IMR-90 (cell line): ENCODE measurements around the gene NDUFA3. TPM values are rescaled to one million over a fixed set of nuclear protein-coding genes. Genes with fewer than 3 reads are reported as not detected.

Experiments
- ATAC-seq: fragments of 200-7000 bp; cut with Tn5 transposase; 2 replicates; pipeline ENCODE4 v1.9.1; 2020; ENCODE audit warnings: low read depth, mild to moderate bottlenecking, moderate library complexity
- BruUV-seq: library from RNA; stranded (reverse); fragments of 400-500 nt; replicated peaks from 2 replicates; lab custom pipeline; 2021; lab: Mats Ljungman, UMichigan
- CTCF ChIA-PET: fragments of 300-600 bp; formaldehyde crosslinking; extraction: SDS; loops from one replicate; lab custom pipeline; 2021; ENCODE audit warnings: antibody characterized with exemption; lab: Yijun Ruan, JAX
- POLR2A ChIA-PET: fragments of 300-600 bp; sonication (Branson Sonifier 250); formaldehyde crosslinking; loops from one replicate; lab custom pipeline; 2022; ENCODE audit warnings: antibody characterized with exemption; ENCODE audit not compliant: unreplicated experiment; lab: Charles Lee
- DNase-seq: peaks from one replicate; pipeline ENCODE4 v3.0.0; 2013
- H2AFZ ChIP-seq: replicated peaks from 2 replicates; pipeline ENCODE3; 2013; ENCODE audit warnings: low read length, mild to moderate bottlenecking; ENCODE audit not compliant: poor library complexity
- H2AK5ac ChIP-seq: 2 replicates; pipeline ENCODE4 v1.6.1; 2013; ENCODE audit warnings: low read depth, low read length, inconsistent platforms
- H2AK9ac ChIP-seq: replicated peaks from 2 replicates; pipeline ENCODE3; 2013; ENCODE audit warnings: mild to moderate bottlenecking, low read depth, low read length, moderate library complexity; ENCODE audit not compliant: poor library complexity
- H2BK120ac ChIP-seq: 2 replicates; pipeline ENCODE4 v1.6.1; 2013; ENCODE audit warnings: low read depth, low read length, inconsistent platforms
- H2BK15ac ChIP-seq: 3 replicates; pipeline ENCODE4 v1.6.1; 2013; ENCODE audit warnings: low read depth, low read length, inconsistent platforms
- H2BK20ac ChIP-seq: 2 replicates; pipeline ENCODE4 v1.6.1; 2013; ENCODE audit warnings: low read depth, mild to moderate bottlenecking, inconsistent platforms, low read length, moderate library complexity
- H2BK5ac ChIP-seq: 2 replicates; pipeline ENCODE4 v1.6.1; 2013; ENCODE audit warnings: mild to moderate bottlenecking, low read depth, low read length, inconsistent platforms; ENCODE audit not compliant: poor library complexity, severe bottlenecking
- H3K14ac ChIP-seq: replicated peaks from 2 replicates; pipeline ENCODE4 v1.6.1; 2013; ENCODE audit warnings: low read depth, low read length, inconsistent platforms
- H3K18ac ChIP-seq: 2 replicates; pipeline ENCODE4 v1.6.1; 2013; ENCODE audit warnings: low read depth, low read length, control low read depth
- H3K23ac ChIP-seq: 2 replicates; pipeline ENCODE4 v1.6.1; 2013; ENCODE audit warnings: low read depth, low read length, inconsistent platforms
- H3K27ac ChIP-seq: 2 replicates; pipeline ENCODE4 v1.5.1; 2013; ENCODE audit warnings: mild to moderate bottlenecking, control low read depth, low read length; ENCODE audit not compliant: insufficient read depth
- H3K27me3 ChIP-seq: 2 replicates; pipeline ENCODE4 v1.6.1; 2013; ENCODE audit warnings: low read length; ENCODE audit not compliant: control insufficient read depth, insufficient read depth
- H3K36me3 ChIP-seq: 2 replicates; pipeline ENCODE4 v1.6.1; 2013; ENCODE audit warnings: low read length, mixed read lengths; ENCODE audit not compliant: control insufficient read depth, insufficient read depth
- H3K4ac ChIP-seq: 2 replicates; pipeline ENCODE4 v1.6.1; 2013; ENCODE audit warnings: low read depth, low read length, inconsistent platforms
- H3K4me1 ChIP-seq: 2 replicates; pipeline ENCODE4 v1.6.1; 2013; ENCODE audit warnings: low read length, mixed read lengths; ENCODE audit not compliant: control insufficient read depth, insufficient read depth
- H3K4me2 ChIP-seq: 2 replicates; pipeline ENCODE4 v1.6.1; 2013; ENCODE audit warnings: low read depth, mild to moderate bottlenecking, control low read depth, low read length, moderate library complexity
- H3K4me3 ChIP-seq: 2 replicates; pipeline ENCODE4 v1.5.1; 2013; ENCODE audit warnings: low read depth, mild to moderate bottlenecking, control low read depth, low read length, moderate library complexity; ENCODE audit not compliant: insufficient read depth
- H3K56ac ChIP-seq: 2 replicates; pipeline ENCODE4 v1.6.1; 2013; ENCODE audit warnings: low read length, inconsistent platforms; ENCODE audit not compliant: insufficient read depth; ENCODE audit errors: extremely low read depth
- H3K79me1 ChIP-seq, 2 experiments: 2 replicates each; pipeline ENCODE4 v1.6.1; 2013; ENCODE audit warnings: low read length in 2 of 2, inconsistent platforms in 1 of 2, low read depth in 1 of 2
- H3K9ac ChIP-seq: 2 replicates; pipeline ENCODE4 v1.6.1; 2013; ENCODE audit warnings: low read depth, low read length, control low read depth
- H3K9me1 ChIP-seq: 2 replicates; pipeline ENCODE4 v1.6.1; 2013; ENCODE audit warnings: low read length, inconsistent platforms; ENCODE audit not compliant: insufficient read depth
- H3K9me3 ChIP-seq: 2 replicates; pipeline ENCODE4 v1.6.1; 2013; ENCODE audit warnings: low read length; ENCODE audit not compliant: control insufficient read depth, insufficient read depth
- H4K20me1 ChIP-seq: 2 replicates; pipeline ENCODE4 v1.6.1; 2013; ENCODE audit warnings: low read length, inconsistent platforms; ENCODE audit not compliant: insufficient read depth
- H4K5ac ChIP-seq: 2 replicates; pipeline ENCODE4 v1.6.1; 2013; ENCODE audit warnings: mild to moderate bottlenecking, low read depth, low read length, control low read depth
- H4K8ac ChIP-seq, 2 experiments: 2 replicates each; pipeline ENCODE4 v1.6.1; 2013; ENCODE audit warnings: low read depth in 2 of 2, low read length in 2 of 2, control low read depth in 1 of 2, inconsistent platforms in 1 of 2
- H4K91ac ChIP-seq: 2 replicates; pipeline ENCODE4 v1.6.1; 2013; ENCODE audit warnings: low read depth, low read length, inconsistent platforms; ENCODE audit not compliant: insufficient read depth
- CHD1 ChIP-seq: IDR thresholded peaks from 2 replicates; pipeline ENCODE4 v1.6.1; 2012; ENCODE audit warnings: low read depth, low read length, improper control_type of control experiment
- MAZ ChIP-seq: IDR thresholded peaks from 2 replicates; pipeline ENCODE4 v1.6.1; 2012; ENCODE audit warnings: low read depth, mild to moderate bottlenecking, low read length, improper control_type of control experiment, moderate library complexity, borderline replicate concordance
- POLR2A ChIP-seq: IDR thresholded peaks from 2 replicates; pipeline ENCODE4 v1.6.1; 2012; ENCODE audit warnings: mild to moderate bottlenecking, low read depth, low read length
- RAD21 ChIP-seq: IDR thresholded peaks from 2 replicates; pipeline ENCODE4 v1.6.1; 2012; ENCODE audit warnings: low read length, improper control_type of control experiment
- RCOR1 ChIP-seq: IDR thresholded peaks from 2 replicates; pipeline ENCODE4 v1.6.1; 2012; ENCODE audit warnings: mild to moderate bottlenecking, low read length, improper control_type of control experiment; ENCODE audit not compliant: insufficient replicate concordance
- RFX5 ChIP-seq: IDR thresholded peaks from 2 replicates; pipeline ENCODE4 v1.8.0; 2012; ENCODE audit warnings: low read depth, mild to moderate bottlenecking, low read length, moderate library complexity
- WGBS, 2 experiments: methylation state at CpG; one replicate each; pipeline versions ENCODE4 v1.1.5 to v1.1.7; 2013; ENCODE audit warnings: missing lambda C conversion rate in 2 of 2; ENCODE audit not compliant: insufficient read length in 1 of 2; ENCODE audit errors: extremely low coverage in 2 of 2; 5-methylcytosine and 5-hydroxymethylcytosine counted together
- dilution Hi-C: fragments of 300-500 bp; cut with HindIII; formaldehyde crosslinking; loops from one replicate; pipeline ENCODE4 v1.14.3; 2018; ENCODE audit warnings: low sequenced_read_pairs; ENCODE audit not compliant: unreplicated experiment
- in situ Hi-C: fragments of 300-500 bp; cut with MboI; formaldehyde crosslinking; loops from 3 replicates; pipeline ENCODE4 v1.14.3; 2019; ENCODE audit warnings: low sequenced_read_pairs, inconsistent platforms, mixed read lengths
- intact Hi-C: fragments of 100-400 bp; cut with micrococcal nuclease; formaldehyde crosslinking; loops from 2 replicates; pipeline ENCODE4 v1.10.0; 2022
- polyA plus RNA-seq, 3 experiments: library from polyadenylated mRNA; depleted of rRNA; stranded (reverse); fragments of >200 nt; gene quantifications; 2 replicates each; pipeline ENCODE4 v1.2.3, GENCODE V29; 2012; ENCODE audit warnings: low replicate concordance in 1 of 3
- total RNA-seq: library from RNA; depleted of rRNA; stranded (reverse); fragments of >200 nt; gene quantifications from 2 replicates; pipeline ENCODE4 v1.2.3, GENCODE V29; 2012
- TF ChIP-seq, protein P1 (sequence below): fragments of 150-350 bp; IDR thresholded peaks from 2 replicates; pipeline ENCODE4 v1.6.1; 2016; ENCODE audit warnings: low read depth, mild to moderate bottlenecking, low read length, moderate library complexity, borderline replicate concordance
- TF ChIP-seq, protein P2 (sequence below): fragments of 150-350 bp; IDR thresholded peaks from 2 replicates; pipeline ENCODE4 v1.6.1; 2017; ENCODE audit warnings: mild to moderate bottlenecking, antibody characterized with exemption, low read length, low read depth
- TF ChIP-seq, protein P3 (sequence below): conservative IDR thresholded peaks from 2 replicates; pipeline ENCODE4 v1.5.1; 2012; ENCODE audit warnings: mild to moderate bottlenecking, low read depth, low read length, improper control_type of control experiment

NDUFA3 gene
- total and polyA plus RNA-seq, 2 of the 4 experiments (the other 2 are of a cell fraction) = 7.9 to 85.0 TPM

DNA sequence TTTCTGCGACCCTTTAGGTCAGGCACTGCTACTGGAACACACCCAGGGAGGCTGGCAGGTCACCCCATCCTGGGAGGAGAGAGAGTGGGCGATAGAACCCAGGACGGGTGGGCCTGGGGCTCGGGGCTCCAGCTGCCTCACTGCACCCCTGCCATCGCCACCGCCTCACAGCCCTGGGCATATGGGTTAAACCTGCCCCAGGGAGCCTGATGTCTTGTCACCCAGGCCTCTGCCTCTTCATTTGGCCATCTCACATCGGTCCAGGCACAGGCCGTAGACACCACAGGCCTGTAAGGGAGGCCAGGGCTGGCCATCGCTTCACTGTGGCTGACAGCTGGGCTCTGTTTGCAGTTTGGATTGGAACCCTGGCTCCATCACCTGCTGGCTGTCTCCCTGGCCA lies 23.1 kb downstream of the NDUFA3 start:
- Histone ChIP-seq H4K91ac (no peak overlapping the region), H3K18ac (no peak overlapping the region), H2BK15ac (no peak overlapping the region), H2AFZ (no peak overlapping the region), H3K23ac (no peak overlapping the region), H2BK120ac (no peak overlapping the region), H3K56ac (no peak overlapping the region), H2AK5ac (no peak overlapping the region), H3K27me3 (no peaks in the 10 kb centered on the region), H3K27ac (no peak overlapping the region), H2BK5ac (no peak overlapping the region), H3K4me1 (no peaks in the 10 kb centered on the region), H3K4me3 (no peak overlapping the region), H4K8ac (no peak overlapping the region), H3K36me3 (peaks cover 75% of the 10 kb centered on the region), H3K4ac (no peak overlapping the region), H2AK9ac (no peak overlapping the region), H4K5ac (no peak overlapping the region), H3K4me2 (no peak overlapping the region), H3K9me3 (no peaks in the 10 kb centered on the region), H2BK20ac (no peak overlapping the region), H4K20me1 (no peaks in the 10 kb centered on the region), H3K9ac (no peak overlapping the region), H3K14ac (no peak overlapping the region), H3K9me1 (no peaks in the 10 kb centered on the region), H3K79me1 (no peaks in the 10 kb centered on the region; a peak in 1 of 4 replicates)
- ATAC-seq = no peak
- in situ Hi-C loops = loop anchor here (25.0 kb wide), 1 partner anchor 1537 kb away; the partner anchor contains the start of gene U2AF2
- 94% methylated on average over 3 of the region's 9 CpGs; no CpG with 5 or more reads in 1 of the 2 experiments for WGBS, 2 experiments
- TF ChIP-seq MAZ (no peak), POLR2A (no peak), CHD1 (no peak), RFX5 (no peak), RCOR1 (no peak), RAD21 (no peak)
- TF ChIP-seq, protein P1, sequence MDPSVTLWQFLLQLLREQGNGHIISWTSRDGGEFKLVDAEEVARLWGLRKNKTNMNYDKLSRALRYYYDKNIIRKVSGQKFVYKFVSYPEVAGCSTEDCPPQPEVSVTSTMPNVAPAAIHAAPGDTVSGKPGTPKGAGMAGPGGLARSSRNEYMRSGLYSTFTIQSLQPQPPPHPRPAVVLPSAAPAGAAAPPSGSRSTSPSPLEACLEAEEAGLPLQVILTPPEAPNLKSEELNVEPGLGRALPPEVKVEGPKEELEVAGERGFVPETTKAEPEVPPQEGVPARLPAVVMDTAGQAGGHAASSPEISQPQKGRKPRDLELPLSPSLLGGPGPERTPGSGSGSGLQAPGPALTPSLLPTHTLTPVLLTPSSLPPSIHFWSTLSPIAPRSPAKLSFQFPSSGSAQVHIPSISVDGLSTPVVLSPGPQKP = no peak
- TF ChIP-seq, protein P2, sequence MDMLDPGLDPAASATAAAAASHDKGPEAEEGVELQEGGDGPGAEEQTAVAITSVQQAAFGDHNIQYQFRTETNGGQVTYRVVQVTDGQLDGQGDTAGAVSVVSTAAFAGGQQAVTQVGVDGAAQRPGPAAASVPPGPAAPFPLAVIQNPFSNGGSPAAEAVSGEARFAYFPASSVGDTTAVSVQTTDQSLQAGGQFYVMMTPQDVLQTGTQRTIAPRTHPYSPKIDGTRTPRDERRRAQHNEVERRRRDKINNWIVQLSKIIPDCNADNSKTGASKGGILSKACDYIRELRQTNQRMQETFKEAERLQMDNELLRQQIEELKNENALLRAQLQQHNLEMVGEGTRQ = no peak
- TF ChIP-seq, protein P3, sequence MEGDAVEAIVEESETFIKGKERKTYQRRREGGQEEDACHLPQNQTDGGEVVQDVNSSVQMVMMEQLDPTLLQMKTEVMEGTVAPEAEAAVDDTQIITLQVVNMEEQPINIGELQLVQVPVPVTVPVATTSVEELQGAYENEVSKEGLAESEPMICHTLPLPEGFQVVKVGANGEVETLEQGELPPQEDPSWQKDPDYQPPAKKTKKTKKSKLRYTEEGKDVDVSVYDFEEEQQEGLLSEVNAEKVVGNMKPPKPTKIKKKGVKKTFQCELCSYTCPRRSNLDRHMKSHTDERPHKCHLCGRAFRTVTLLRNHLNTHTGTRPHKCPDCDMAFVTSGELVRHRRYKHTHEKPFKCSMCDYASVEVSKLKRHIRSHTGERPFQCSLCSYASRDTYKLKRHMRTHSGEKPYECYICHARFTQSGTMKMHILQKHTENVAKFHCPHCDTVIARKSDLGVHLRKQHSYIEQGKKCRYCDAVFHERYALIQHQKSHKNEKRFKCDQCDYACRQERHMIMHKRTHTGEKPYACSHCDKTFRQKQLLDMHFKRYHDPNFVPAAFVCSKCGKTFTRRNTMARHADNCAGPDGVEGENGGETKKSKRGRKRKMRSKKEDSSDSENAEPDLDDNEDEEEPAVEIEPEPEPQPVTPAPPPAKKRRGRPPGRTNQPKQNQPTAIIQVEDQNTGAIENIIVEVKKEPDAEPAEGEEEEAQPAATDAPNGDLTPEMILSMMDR = no peak
- intact Hi-C loops = no loop called here
- BruUV-seq = no TSS peak
- DNase-seq = no peak
- dilution Hi-C loops = no loop called here
- ChIA-PET CTCF (no interaction called here), POLR2A (no interaction called here)
